Measurements from ENCODE around the gene CLIP2. TPM values are rescaled to one million over a fixed set of nuclear protein-coding genes. Genes with fewer than 3 reads are reported as not detected.

Gene CLIP2
- total RNA-seq, 2 experiments from 2014 or later: 0.62 to 0.74 TPM

GRCh38 chr7:74354009-74354408 lies 64.8 kb downstream of the CLIP2 start:
- no peak for DNase-seq
- H3K27ac Mint-ChIP-seq: no peak overlapping the region
- H3K36me3 Mint-ChIP-seq: no peaks in the 10 kb centered on the region
- H3K4me1 Mint-ChIP-seq: no peaks in the 10 kb centered on the region
- H3K4me3 Mint-ChIP-seq: no peak overlapping the region
- no peaks in the 10 kb centered on the region for H3K27me3 Mint-ChIP-seq
- H3K9me3 Mint-ChIP-seq: peaks cover 7% of the 10 kb centered on the region

- no peaks in the 10 kb centered on the region for H3K36me3 Mint-ChIP-seq
- H3K9me3 Mint-ChIP-seq: peaks cover 7% of the 10 kb centered on the region
- DNase-seq: no peak
- no peak overlapping the region for H3K27ac Mint-ChIP-seq
- no peaks in the 10 kb centered on the region for H3K4me1 Mint-ChIP-seq
- no peaks in the 10 kb centered on the region for H3K27me3 Mint-ChIP-seq
- H3K4me3 Mint-ChIP-seq: no peak overlapping the region
Observed at GRCh38 chr7:74355091-74355490, 65.9 kb downstream of the CLIP2 start.

- Mint-ChIP-seq H3K27ac (no peak overlapping the region), H3K4me3 (no peak overlapping the region), H3K27me3 (no peaks in the 10 kb centered on the region), H3K9me3 (peaks cover 7% of the 10 kb centered on the region), H3K36me3 (no peaks in the 10 kb centered on the region), H3K4me1 (no peaks in the 10 kb centered on the region)
- DNase-seq: no peak
Observed at GRCh38 chr7:74356589-74357315, 67.5 kb downstream of the CLIP2 start.

GRCh38 chr7:74360008-74360407 lies 70.8 kb downstream of the CLIP2 start:
- DNase-seq: no peak
- Mint-ChIP-seq H3K9me3 (peaks cover 7% of the 10 kb centered on the region), H3K4me1 (no peaks in the 10 kb centered on the region), H3K4me3 (no peak overlapping the region), H3K27ac (no peak overlapping the region), H3K36me3 (no peaks in the 10 kb centered on the region), H3K27me3 (no peaks in the 10 kb centered on the region)

GRCh38 chr7:74362266-74362665 lies 73.1 kb downstream of the CLIP2 start:
- Mint-ChIP-seq H3K36me3 (no peaks in the 10 kb centered on the region), H3K9me3 (no peaks in the 10 kb centered on the region), H3K4me3 (no peak overlapping the region), H3K27ac (no peak overlapping the region), H3K4me1 (no peaks in the 10 kb centered on the region), H3K27me3 (no peaks in the 10 kb centered on the region)
- no peak for DNase-seq

- no peak for DNase-seq
- Mint-ChIP-seq H3K36me3 (no peaks in the 10 kb centered on the region), H3K27me3 (no peaks in the 10 kb centered on the region), H3K27ac (no peak overlapping the region), H3K4me1 (no peaks in the 10 kb centered on the region), H3K9me3 (no peaks in the 10 kb centered on the region), H3K4me3 (no peak overlapping the region)
Observed at GRCh38 chr7:74364061-74364460, 74.9 kb downstream of the CLIP2 start.

GRCh38 chr7:74365322-74366022 lies 76.3 kb downstream of the CLIP2 start:
- no peak for DNase-seq
- Mint-ChIP-seq H3K27ac (no peak overlapping the region), H3K4me1 (no peaks in the 10 kb centered on the region), H3K4me3 (no peak overlapping the region), H3K36me3 (no peaks in the 10 kb centered on the region), H3K27me3 (no peaks in the 10 kb centered on the region), H3K9me3 (no peaks in the 10 kb centered on the region)

GRCh38 chr7:74371381-74372341 lies 82.5 kb downstream of the CLIP2 start:
- Mint-ChIP-seq H3K27me3 (no peaks in the 10 kb centered on the region), H3K4me1 (peaks cover 4% of the 10 kb centered on the region)

GRCh38 chr7:74372511-74373111 lies 83.4 kb downstream of the CLIP2 start:
- no peaks in the 10 kb centered on the region for H3K9me3 Mint-ChIP-seq
- peaks cover 4% of the 10 kb centered on the region for H3K4me1 Mint-ChIP-seq
- H3K27ac Mint-ChIP-seq: no peak overlapping the region
- DNase-seq: no peak
- H3K4me3 Mint-ChIP-seq: no peak overlapping the region
- H3K27me3 Mint-ChIP-seq: no peaks in the 10 kb centered on the region
- no peaks in the 10 kb centered on the region for H3K36me3 Mint-ChIP-seq

More at GRCh38 chr7:74371381-74372341, 82.5 kb downstream of the CLIP2 start:
- H3K9me3 Mint-ChIP-seq: no peaks in the 10 kb centered on the region
- H3K27ac Mint-ChIP-seq: no peak overlapping the region
- no peak for DNase-seq
- no peak overlapping the region for H3K4me3 Mint-ChIP-seq
- no peaks in the 10 kb centered on the region for H3K36me3 Mint-ChIP-seq

GRCh38 chr7:74373536-74373935 lies 84.3 kb downstream of the CLIP2 start:
- no peaks in the 10 kb centered on the region for H3K9me3 Mint-ChIP-seq
- no peak overlapping the region for H3K27ac Mint-ChIP-seq
- peaks cover 4% of the 10 kb centered on the region for H3K4me1 Mint-ChIP-seq
- H3K4me3 Mint-ChIP-seq: no peak overlapping the region
- no peaks in the 10 kb centered on the region for H3K36me3 Mint-ChIP-seq
- H3K27me3 Mint-ChIP-seq: no peaks in the 10 kb centered on the region
- DNase-seq: no peak

GRCh38 chr7:74375726-74376220 lies 86.6 kb downstream of the CLIP2 start:
- Mint-ChIP-seq H3K4me1 (peaks cover 4% of the 10 kb centered on the region), H3K27ac (no peak overlapping the region), H3K27me3 (no peaks in the 10 kb centered on the region), H3K9me3 (no peaks in the 10 kb centered on the region), H3K4me3 (no peak overlapping the region), H3K36me3 (no peaks in the 10 kb centered on the region)
- DNase-seq: no peak

GRCh38 chr7:74376256-74377036 lies 87.2 kb downstream of the CLIP2 start:
- no peaks in the 10 kb centered on the region for H3K9me3 Mint-ChIP-seq
- H3K27ac Mint-ChIP-seq: no peak overlapping the region
- H3K4me3 Mint-ChIP-seq: no peak overlapping the region
- DNase-seq: no peak
- H3K27me3 Mint-ChIP-seq: no peaks in the 10 kb centered on the region
- H3K4me1 Mint-ChIP-seq: peaks cover 4% of the 10 kb centered on the region
- no peaks in the 10 kb centered on the region for H3K36me3 Mint-ChIP-seq

GRCh38 chr7:74379938-74380337 lies 90.7 kb downstream of the CLIP2 start:
- Mint-ChIP-seq H3K9me3 (no peaks in the 10 kb centered on the region), H3K4me1 (no peaks in the 10 kb centered on the region), H3K27me3 (no peaks in the 10 kb centered on the region), H3K4me3 (no peak overlapping the region), H3K27ac (no peak overlapping the region), H3K36me3 (no peaks in the 10 kb centered on the region)
- DNase-seq: no peak

- Mint-ChIP-seq H3K27ac (peak overlapping the region; percentile 38), H3K27me3 (no peaks in the 10 kb centered on the region), H3K9me3 (no peaks in the 10 kb centered on the region), H3K36me3 (no peaks in the 10 kb centered on the region), H3K4me1 (no peaks in the 10 kb centered on the region), H3K4me3 (no peak overlapping the region)
- no peak for DNase-seq
Observed at GRCh38 chr7:74380720-74381119, 91.5 kb downstream of the CLIP2 start.
